Lower lobe of right lung (tissue), 2 donors: ENCODE results near the gene SLC4A4. TPM values are rescaled to one million over a fixed set of nuclear protein-coding genes. Genes with fewer than 3 reads are reported as not detected.

Experiments used
- ATAC-seq, 2 donors: fragments of 200-7000 bp; cut with Tn5 transposase; one replicate each; pipeline ENCODE4 v1.9.1; 2020 to 2022; ENCODE audit warnings: mild to moderate bottlenecking in 2 of 2, moderate library complexity in 2 of 2
- DNase-seq: peaks from one replicate; pipeline ENCODE4 v3.0.0-alpha.2; 2020
- H3K27ac ChIP-seq: fragments of 200-600 bp; one replicate; pipeline ENCODE4 v1.8.0; 2022
- H3K27me3 ChIP-seq: fragments of 200-600 bp; one replicate; pipeline ENCODE4 v1.8.0; 2022; ENCODE audit warnings: low read depth
- H3K36me3 ChIP-seq: fragments of 200-600 bp; one replicate; pipeline ENCODE4 v1.8.0; 2022; ENCODE audit warnings: mild to moderate bottlenecking
- H3K4me1 ChIP-seq: fragments of 200-600 bp; one replicate; pipeline ENCODE4 v1.8.0; 2022
- H3K4me3 ChIP-seq: fragments of 200-600 bp; one replicate; pipeline ENCODE4 v1.8.0; 2022; ENCODE audit warnings: mild to moderate bottlenecking
- H3K9me3 ChIP-seq: fragments of 200-600 bp; one replicate; pipeline ENCODE4 v1.8.0; 2022
- intact Hi-C: fragments of 100-400 bp; cut with DNase I; formaldehyde crosslinking; loops from one replicate; pipeline ENCODE4 v1.11.0; 2022
- total RNA-seq: library from RNA; stranded (reverse); fragmentation: NEBNext Ultra II Directional; extraction: Animal tissue kit (Norgen Biotek cat#: 25700); gene quantifications from one replicate; pipeline ENCODE4 v1.2.1, GENCODE V29; 2021
- TF ChIP-seq, protein P1 (sequence below): fragments of 200-600 bp; IDR thresholded peaks from one replicate; pipeline ENCODE4 v1.8.0; 2022; ENCODE audit warnings: antibody characterized with exemption, mild to moderate bottlenecking
- donor health status: DM: no; HTN: yes; CAD: no; lungs with severe emphysema.

SLC4A4 gene
- total RNA-seq, 1 donor from 2014 or later: 18.8 TPM

DNA sequence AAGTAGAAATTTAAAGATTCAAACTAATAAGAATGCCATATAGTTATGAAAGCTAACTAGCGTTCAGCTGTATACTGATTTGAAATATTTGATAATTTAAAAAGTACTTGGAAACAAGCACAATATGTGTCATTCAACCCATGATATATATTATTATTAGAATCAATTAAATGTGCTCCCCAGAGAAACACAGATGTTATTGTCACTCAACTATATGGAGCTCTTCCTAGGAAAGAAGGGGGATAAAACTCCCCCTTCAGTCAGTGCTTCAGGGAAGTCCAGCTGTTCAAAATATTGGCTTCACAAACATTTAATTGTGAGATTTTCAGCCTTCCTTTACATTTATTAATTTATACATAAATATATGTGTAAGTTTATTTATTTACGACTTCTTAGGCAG is 135.9 kb downstream of the SLC4A4 start:
- no peaks in the 10 kb centered on the region for H3K36me3 ChIP-seq
- intact Hi-C loops: no loop called here
- no peak for ATAC-seq
- TF ChIP-seq, protein P1, sequence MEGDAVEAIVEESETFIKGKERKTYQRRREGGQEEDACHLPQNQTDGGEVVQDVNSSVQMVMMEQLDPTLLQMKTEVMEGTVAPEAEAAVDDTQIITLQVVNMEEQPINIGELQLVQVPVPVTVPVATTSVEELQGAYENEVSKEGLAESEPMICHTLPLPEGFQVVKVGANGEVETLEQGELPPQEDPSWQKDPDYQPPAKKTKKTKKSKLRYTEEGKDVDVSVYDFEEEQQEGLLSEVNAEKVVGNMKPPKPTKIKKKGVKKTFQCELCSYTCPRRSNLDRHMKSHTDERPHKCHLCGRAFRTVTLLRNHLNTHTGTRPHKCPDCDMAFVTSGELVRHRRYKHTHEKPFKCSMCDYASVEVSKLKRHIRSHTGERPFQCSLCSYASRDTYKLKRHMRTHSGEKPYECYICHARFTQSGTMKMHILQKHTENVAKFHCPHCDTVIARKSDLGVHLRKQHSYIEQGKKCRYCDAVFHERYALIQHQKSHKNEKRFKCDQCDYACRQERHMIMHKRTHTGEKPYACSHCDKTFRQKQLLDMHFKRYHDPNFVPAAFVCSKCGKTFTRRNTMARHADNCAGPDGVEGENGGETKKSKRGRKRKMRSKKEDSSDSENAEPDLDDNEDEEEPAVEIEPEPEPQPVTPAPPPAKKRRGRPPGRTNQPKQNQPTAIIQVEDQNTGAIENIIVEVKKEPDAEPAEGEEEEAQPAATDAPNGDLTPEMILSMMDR: no peak
- DNase-seq: no peak
- no peak overlapping the region for H3K27ac ChIP-seq
- H3K27me3 ChIP-seq: no peaks in the 10 kb centered on the region
- H3K4me3 ChIP-seq: no peak overlapping the region
- H3K4me1 ChIP-seq: no peaks in the 10 kb centered on the region
- no peaks in the 10 kb centered on the region for H3K9me3 ChIP-seq

DNA sequence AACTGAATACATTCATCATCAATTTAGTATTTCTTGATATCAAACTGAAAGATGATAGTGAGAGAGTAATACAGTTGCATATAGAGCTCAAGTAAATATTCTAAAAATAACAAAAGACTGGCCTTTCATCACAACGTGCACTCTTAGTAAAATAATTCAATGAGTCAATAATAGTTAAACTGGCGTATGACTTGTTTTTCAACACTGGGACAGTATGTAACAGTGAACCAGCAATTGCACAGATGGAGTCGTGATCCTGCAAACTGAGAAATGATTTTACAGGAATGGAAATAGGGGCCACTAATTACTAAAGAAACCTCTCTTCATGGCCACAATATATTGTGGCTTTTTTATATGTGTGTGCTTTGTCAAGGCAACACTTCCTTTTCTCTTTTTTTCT is 137.4 kb downstream of the SLC4A4 start:
- no peak overlapping the region for H3K27ac ChIP-seq
- no peaks in the 10 kb centered on the region for H3K27me3 ChIP-seq
- ATAC-seq (no peak), DNase-seq (no peak)
- H3K4me1 ChIP-seq: no peaks in the 10 kb centered on the region
- H3K4me3 ChIP-seq: no peak overlapping the region
- H3K9me3 ChIP-seq: no peaks in the 10 kb centered on the region
- intact Hi-C loops: no loop called here
- TF ChIP-seq, protein P1: no peak
- H3K36me3 ChIP-seq: no peaks in the 10 kb centered on the region

DNA sequence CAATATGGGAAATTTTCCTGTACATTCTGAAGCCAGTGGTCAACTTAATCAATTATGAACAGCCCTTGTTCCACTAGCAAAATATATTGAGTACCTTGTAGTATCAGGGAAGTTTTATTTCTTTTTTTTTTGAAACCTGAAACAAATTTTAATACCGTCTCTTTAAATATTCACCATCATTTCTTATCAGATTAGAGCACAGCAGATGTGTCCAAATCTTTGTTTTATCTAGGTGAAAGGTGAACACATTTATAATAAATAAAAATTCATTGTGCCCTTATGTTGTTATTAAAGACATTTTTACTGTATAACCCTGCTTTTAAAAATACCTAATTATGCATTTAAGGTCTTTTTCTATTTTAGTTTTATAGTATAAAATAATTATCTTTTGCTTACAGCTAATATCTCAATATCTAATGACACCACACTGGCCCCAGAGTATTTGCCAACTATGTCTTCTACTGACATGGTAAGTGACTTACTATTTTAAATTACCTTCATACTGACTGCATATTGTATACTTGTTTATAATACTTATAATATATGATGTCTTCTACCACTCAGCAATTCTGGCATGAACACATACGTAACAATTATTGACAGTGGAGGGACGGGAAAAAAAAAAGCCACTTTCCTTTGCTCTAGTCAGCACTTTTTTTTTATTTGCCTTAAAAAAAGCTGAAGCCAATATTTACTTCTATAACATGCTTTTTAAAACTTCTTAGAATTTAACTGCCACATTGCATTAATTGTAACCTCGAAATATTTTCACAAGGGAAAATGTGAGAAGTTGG is 147.9 kb downstream of the SLC4A4 start:
- DNase-seq: no peak
- Histone ChIP-seq H3K4me3 (no peak overlapping the region), H3K36me3 (no peaks in the 10 kb centered on the region), H3K27ac (no peak overlapping the region), H3K27me3 (no peaks in the 10 kb centered on the region), H3K4me1 (no peaks in the 10 kb centered on the region), H3K9me3 (no peaks in the 10 kb centered on the region)
- intact Hi-C loops: no loop called here
- TF ChIP-seq, protein P1: no peak
- no peak for ATAC-seq

DNA sequence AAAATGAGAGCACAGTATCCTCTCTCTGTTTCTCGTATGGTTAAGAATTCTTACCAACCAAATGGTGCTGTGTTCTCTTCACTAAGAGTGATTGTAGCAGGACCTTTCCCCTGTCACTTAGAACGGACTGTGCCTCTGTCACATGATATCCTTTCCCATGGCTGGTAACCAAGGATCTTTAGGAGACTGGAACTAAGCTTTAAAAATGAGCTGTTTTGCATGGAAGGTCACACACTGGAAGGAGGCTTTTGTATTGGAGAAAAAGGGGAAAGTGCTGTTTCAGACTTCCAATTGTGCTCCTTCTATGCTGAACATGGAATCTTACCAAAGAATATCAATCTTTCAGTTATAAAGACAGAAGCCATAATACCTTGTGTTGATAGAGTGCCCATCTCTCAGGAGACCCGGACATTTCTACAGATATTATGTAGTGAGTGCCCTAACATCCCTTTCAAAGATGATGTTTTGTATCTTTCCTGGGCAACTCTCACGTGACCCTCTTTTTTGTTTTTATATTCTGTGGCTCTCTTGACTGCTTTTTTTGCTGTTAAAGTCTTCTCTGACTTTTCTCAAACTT is 148.6 kb downstream of the SLC4A4 start:
- DNase-seq (no peak), ATAC-seq (no peak)
- Histone ChIP-seq H3K4me3 (no peak overlapping the region), H3K4me1 (no peaks in the 10 kb centered on the region), H3K27me3 (no peaks in the 10 kb centered on the region), H3K27ac (no peak overlapping the region), H3K36me3 (no peaks in the 10 kb centered on the region), H3K9me3 (no peaks in the 10 kb centered on the region)
- intact Hi-C loops: no loop called here
- TF ChIP-seq, protein P1: no peak

DNA sequence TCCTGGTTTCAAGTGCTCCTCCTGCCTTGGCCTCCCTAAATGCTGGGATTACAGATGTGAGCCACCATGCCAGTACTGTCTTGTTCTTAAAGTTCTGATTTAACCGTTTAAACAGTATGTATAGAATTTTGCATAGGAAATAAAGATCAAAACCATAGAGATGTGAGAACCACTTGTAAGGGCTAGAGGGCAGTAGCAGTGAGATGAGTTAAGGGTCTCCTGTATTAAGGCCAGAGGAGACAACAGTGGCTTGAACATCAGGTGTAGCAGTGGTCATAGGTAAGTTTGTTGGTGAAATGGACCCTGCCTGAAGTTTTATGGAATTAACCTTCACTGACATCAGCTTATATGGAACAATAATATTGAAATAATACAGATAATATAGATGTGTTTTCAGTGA is 155.7 kb downstream of the SLC4A4 start:
- intact Hi-C loops: no loop called here
- TF ChIP-seq, protein P1: no peak
- Histone ChIP-seq H3K27me3 (no peaks in the 10 kb centered on the region), H3K4me1 (no peaks in the 10 kb centered on the region), H3K4me3 (no peak overlapping the region), H3K27ac (no peak overlapping the region), H3K36me3 (no peaks in the 10 kb centered on the region), H3K9me3 (no peaks in the 10 kb centered on the region)
- DNase-seq (no peak), ATAC-seq (no peak)
